ENCODE measurements around the gene SGCE.
"Not testable (repeated sequence)": the region's sequence is repeated elsewhere in the genome, so short reads cannot be mapped to it uniquely, and the experiment has no call there.

The SGCE gene, protein sequence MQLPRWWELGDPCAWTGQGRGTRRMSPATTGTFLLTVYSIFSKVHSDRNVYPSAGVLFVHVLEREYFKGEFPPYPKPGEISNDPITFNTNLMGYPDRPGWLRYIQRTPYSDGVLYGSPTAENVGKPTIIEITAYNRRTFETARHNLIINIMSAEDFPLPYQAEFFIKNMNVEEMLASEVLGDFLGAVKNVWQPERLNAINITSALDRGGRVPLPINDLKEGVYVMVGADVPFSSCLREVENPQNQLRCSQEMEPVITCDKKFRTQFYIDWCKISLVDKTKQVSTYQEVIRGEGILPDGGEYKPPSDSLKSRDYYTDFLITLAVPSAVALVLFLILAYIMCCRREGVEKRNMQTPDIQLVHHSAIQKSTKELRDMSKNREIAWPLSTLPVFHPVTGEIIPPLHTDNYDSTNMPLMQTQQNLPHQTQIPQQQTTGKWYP

DNA sequence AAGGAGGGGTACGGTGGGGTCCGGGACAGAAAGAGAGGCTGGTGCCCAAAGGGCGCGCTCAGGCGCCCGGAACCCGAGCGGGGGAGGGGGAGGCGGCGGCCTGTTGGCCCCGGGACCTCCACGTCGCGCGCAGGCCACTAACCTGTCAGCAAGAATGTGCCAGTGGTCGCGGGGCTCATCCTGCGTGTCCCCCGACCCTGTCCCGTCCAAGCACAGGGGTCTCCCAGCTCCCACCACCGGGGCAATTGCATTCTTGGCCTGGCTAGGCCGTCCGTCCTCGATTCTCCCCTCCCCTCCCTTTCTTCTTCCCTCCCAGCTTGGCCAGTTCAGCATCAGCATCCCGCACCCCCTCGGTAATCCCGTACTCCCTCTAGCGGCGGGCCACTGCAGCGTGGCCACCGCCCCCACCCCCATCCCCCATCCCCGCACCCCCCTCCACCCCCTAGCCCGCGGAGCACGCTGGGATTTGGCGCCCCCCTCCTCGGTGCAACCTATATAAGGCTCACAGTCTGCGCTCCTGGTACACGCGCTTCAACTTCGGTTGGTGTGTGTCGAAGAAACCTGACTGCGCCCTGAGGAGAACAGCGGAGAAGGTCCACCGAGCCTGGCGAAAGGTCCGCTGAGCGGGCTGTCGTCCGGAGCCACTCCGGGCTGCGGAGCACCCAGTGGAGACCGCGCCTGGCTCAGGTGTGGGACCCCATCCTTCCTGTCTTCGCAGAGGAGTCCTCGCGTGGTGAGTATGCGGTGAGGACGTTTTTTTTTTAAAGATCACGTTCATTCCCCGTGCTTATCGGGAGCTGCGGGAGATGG lies at the start of gene SGCE:
TSS of gene SGCE (minus strand) at position 286 of the 810 bp plus-strand sequence. CDS start at position 251, 35 bp downstream.
- DNase-seq: peak; percentile 56 to 61

DNA sequence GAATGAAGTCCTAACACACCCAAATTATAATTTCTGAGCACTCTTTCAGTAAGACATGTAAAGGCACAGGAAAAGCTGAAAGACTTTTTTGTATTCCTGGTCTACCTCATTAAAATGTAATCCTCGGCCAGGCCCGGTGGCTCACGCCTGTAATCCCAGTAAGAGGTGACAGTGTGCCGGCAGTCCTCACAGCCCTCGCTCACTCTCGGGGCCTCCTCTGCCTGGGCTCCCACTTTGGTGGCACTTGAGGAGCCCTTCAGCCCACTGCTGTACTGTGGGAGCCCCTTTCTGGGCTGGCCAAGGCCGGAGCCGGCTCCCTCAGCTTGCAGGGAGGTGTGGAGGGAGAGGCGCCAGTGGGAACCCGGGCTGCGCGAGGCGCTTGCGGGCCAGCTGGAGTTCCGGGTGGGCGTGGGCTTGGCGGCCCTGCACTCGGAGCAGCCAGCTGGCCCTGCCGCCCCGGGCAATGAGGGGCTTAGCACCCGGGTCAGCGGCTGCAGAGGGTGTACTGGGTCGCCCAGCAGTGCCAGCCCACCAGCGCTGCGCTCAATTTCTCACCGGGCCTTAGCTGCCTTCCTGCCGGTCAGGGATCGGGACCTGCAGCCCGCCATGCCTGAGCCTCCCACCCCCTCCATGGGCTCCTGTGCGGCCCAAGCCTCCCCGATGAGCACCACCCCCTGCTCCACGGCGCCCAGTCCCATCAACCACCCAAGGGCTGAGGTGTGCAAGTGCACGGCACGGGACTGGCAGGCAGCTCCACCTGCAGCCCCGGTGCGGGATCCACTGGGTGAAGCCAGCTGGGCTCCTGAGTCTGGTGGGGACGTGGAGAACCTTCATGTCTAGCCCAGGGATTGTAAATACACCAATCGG lies 49.5 kb upstream of the SGCE start:
- DNase-seq: not testable (repeated sequence)

DNA sequence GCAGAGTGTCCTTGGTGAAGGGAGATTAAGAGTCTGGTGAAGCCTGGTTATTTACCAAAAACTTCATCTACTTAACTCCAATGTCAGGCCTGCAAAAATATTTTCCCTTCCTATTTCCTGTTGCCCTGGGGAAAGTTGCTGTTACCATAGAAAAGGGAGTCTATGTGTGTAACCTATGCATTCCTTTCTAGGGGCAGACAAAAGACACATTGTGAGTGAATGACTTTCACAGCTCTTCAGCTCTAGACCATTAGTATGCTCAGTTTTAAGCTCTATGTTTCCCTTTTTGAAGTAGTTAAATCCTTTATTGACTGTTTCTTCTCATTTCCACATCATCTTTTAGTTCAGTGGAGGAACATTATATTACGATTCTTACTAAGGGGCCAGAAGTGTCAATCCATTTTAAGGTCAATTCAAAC lies 45.6 kb upstream of the SGCE start:
- no peak for DNase-seq

DNA sequence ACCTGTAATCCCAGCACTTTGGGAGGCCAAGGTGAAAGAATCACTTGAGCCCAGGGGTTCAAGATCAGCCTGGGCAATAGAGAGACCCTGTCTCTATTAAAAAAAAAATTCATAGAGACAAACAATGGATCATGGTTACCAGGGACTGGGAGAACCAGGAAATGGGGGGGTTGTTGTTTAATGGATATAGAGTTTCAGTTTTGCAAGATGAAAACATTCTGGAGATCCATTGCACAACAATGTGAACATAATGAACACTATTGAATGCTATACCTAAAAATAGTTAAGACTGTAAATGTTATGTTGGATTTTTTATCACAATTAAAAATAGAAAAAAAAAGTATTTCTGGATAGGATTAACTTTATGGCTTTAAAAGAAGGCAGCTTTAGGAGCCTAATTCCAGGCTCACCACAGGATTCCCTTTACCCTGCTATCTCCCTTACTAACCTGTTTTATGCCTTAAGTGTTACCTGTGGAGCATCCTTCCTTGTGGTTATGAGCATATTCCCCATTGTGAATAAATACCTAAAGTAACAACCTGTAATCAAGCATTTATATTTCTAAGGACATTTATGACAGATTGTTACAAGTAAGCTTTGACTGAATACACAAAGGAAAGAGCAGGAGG lies 45.1 kb upstream of the SGCE start:
- DNase-seq: no peak

DNA sequence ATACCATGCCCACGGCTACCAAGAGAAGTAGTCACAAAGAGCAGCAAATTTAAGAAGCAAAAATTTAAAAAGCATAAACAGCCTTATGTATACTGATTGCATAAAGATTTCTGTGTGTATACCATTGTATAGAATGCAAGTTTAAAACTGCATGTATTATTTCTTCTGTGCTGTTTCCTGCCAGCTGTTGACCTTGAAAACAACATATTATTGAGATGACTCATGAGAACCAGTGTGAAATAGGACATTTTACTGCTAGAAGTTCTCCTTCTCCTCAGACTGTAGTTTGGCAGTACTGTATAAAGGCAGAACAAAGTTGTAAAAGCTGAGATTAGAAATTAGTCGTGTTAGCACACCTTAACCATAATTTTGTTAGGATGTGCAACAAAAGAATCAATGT lies 42.3 kb upstream of the SGCE start:
- no peak for DNase-seq

DNA sequence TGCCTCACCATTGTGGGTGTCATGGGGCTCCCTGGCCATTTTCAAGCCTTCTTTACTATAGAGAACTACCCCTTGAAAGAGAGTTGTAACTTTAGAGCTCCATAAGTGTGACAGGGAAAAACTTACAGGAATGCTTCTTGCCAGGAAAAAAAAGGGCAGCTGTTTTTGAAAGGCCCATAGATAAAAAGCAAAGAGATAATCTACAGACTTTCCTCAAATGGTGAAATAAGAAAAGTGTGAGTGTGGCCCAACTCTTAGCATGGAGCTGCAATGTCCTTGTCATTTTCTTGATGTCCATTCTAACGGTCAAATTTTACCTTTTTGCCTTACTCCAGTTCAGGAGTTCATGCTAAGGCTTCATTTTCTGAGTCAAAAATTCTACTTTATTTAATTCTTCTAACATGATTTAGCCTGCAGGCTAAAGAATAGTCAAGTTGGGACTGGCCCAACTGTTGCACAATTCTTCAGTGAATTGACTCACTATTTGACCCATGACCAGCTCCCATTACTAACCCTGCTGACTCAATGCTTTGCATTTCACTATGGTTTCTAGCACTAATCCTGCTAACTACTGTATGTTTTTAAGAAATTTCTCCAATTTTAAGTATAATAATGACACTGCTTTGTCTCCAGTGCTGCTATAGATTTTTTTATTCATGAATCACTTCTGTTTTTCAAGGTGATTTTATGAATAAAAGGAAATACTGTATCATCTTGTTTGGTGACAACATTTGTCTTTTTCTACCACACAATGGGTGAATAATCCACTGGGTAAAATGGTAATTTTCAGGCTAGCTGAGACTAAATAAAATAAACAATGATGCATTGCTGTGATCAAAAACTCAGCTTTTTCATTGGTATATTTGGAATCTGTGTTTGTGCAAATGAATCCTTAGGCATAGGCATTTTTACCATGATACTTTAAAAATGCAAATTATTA lies 41.4 kb upstream of the SGCE start:
- DNase-seq: no peak

DNA sequence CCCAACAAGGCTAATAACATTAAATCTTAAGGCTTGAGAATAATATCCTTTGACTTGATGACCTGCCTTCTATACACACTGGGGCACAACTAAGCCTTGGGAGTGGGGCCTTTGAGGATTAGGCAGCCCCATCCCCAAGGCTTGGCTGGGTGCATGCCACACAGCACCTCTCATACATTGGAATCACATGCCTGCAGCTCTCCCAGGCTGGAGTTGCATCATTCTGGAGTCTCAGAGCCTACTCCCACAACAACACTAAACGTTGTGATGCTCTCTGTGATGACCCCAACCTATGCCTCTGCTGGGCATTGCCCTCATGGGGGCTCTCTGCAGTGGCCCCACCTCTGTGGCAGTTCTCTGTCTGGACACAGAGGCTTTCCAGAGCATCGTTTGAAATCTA lies 31.9 kb upstream of the SGCE start:
- DNase-seq: no peak

DNA sequence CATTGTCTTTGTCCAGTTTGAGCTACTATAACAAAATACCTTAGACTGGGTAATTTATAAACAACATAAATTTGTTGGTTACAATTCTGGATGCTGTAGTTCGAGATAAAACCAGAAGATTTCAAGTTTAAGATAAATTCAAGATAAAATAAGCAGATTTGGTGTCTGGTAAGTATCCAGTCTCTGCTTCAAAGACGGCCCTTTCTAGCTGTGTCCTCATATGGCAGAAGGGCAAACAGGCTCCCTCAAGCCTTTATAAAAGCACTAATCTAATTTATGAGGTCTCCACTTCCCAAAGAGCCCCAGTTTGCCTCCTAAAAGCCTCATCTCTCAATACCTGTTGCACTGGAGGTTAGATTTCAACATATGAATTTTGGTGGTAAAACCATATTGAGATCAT lies 31.1 kb upstream of the SGCE start:
- DNase-seq: no peak

DNA sequence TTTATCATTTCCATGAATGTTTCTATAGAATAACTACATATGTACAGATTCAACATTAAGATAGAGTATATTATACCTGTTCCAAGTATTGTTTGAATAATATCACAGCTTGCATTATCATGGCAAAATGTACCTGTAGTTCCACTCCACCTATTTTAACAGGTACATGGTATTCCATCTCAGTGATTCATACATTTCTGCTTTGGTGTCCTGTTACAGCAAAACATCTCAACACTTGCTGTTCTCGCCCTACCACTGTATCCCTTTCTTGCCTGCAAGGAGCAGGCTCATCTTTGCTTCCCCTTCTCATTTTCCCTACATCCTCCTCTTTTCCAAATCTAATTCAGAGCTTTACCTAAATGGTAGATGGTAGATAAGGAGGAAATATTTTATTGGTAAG lies 27.1 kb upstream of the SGCE start:
- no peak for DNase-seq

DNA sequence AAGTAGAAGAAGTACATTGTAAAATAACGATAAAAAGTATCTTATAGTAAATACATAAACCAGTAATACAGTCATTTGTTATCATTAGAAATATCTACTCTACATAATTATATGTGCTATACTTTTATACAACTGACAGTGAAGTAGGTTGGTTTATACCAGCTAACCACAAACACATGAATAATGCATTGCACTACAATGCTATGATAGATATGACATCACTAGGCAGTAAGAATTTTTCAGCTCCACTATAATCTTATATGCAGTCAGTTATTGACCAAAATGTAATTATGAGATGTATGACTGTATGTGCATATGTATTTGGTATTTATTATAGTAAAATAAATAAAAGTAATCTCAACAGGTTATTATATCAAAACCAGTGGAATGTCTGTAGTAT lies 23.4 kb upstream of the SGCE start:
- no peak for DNase-seq

DNA sequence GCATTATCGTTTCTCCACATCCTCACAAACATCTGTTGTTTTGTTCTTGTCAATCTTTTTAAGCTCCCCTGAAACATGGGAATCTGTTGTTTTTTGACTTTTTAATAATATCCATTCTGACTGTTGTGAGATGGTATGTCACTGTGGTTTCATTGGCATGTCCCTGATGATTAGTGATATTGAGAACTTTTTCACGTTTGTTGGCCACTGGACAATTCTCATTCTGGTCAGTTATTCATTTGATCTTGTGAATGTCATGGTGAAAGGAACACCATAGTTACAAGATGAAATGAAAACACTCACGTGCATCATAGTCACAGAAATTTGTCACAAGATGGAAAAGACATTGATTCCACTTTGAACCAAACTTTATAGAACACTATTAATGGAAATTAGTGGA lies 20.5 kb upstream of the SGCE start:
- DNase-seq: no peak

DNA sequence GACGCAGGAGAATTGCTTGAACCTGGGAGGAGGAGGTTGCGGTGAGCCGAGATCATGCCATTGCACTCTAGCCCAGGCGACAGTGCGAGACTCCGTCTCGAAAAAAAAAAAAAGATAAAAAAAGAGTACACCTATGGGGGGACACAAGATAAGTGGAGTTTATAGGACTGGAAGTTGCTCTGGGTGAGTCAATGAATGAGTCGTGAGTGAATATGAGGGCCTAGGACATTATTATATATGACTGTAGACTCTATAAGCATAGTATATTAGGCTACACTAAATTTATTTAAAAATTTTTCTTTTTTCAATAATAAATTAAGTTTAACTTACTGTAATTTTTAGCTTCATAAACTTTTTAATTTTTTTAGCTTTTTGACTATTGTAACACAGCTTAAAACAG lies 19.4 kb upstream of the SGCE start:
- DNase-seq: no peak

DNA sequence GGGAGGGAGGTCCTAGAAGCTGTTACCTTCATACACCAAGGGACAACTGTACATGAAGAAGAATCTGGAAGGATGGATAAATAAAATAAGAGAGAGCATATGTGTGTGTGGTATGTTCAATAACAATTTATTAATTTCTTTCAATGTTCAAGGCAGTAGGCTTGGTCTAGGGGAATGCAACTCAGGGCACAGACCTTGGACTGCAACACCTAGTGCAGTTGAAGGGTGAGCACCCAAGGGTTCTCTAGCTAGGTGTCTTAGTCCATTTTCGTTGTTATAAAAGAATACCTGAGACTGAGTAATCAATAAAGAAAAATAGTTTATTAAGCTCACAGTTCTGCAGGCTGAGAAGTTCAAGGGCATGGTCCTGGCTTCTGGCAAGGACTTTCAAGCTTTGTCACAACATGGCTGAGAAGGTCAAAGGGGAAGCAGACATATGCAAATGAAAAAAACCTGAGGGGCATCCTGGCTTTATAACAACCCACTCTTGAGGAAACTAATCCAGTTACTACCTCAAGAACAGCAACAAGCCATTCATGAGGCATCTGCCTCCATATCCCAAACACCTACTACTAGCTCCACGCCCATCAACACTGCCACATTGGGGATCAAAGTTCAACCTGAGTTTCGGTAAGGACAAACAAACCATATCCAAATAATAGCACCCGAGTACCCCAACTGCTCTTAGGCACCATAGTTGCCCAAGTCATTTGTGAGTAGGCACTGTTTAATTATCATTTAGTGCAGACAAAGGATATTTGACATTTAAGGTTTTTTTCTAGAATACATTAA lies 15.7 kb upstream of the SGCE start:
- no peak for DNase-seq

DNA sequence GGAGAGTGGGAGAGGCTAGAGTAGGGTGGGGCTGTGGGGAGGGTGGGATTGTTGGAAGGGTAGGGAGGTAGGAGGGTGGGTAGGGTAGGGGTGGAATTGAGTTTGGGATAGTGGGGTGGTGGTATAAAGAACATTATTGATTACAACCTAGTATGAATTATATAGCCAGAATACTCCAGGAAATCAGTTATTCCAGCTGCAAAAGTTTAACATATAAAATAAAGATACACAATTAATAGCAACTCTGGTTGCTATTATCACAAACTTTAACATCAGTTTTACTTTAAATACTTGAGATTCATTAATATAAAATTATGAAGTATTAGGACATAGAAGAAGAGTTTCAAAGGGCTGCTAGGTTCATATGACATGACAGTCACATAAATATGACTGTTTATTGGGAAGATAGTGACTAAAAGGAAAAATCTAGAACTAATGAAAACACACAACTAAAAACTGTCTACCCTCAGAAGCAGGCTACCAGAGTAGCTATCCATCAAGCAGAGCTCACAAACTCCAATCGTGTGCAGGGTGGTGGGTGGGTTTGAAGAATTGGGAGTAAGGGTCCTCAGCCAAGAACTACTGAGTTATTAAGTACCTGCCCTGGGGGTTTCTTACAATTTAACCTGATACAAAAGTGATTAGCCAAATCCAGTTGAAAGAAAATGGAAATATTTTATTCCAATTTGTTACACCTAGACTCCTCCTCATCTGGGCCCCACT lies 14.0 kb upstream of the SGCE start:
- no peak for DNase-seq

DNA sequence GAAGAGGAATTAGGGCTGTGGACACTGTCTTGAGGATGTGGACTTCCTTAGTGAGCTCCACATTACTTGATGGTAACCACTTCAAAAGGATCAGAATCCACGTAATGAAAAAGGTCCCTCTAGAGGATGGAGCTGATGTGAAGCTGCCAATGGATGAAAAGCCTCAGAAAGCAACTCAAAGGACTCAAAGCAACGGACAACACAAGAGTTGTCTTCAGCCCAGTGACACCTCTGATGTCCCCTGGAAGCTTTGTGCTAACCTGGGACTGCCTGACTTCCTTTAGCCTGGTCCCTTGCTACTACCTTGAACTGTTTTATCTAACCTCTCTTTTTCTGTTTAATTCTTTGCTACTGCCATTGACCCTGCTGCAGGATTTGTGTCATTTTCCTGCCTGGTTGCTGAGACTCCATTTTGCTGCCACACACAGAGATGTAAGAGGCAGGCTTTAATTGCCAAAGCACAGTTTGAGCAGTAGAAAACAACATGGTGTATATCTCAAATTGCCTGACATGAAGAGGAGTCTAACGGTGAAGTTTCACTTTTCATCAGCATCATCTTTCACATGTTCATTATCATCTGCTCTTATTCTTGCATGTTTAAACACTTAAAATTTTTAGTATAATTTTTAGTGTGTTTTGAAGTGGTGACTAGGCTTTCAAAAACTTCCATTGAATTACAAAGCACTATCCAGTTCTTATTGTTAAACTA lies 11.1 kb upstream of the SGCE start:
- DNase-seq: no peak

DNA sequence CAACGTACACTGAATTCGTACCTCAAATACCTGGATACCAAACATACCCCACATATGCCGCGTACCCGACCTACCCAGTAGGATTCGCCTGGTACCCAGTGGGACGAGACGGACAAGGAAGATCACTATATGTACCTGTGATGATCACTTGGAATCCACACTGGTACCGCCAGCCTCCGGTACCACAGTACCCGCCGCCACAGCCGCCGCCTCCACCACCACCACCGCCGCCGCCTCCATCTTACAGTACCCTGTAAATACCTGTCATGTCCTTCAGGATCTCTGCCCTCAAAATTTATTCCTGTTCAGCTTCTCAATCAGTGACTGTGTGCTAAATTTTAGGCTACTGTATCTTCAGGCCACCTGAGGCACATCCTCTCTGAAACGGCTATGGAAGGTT lies 9.5 kb upstream of the SGCE start:
- DNase-seq: no peak

DNA sequence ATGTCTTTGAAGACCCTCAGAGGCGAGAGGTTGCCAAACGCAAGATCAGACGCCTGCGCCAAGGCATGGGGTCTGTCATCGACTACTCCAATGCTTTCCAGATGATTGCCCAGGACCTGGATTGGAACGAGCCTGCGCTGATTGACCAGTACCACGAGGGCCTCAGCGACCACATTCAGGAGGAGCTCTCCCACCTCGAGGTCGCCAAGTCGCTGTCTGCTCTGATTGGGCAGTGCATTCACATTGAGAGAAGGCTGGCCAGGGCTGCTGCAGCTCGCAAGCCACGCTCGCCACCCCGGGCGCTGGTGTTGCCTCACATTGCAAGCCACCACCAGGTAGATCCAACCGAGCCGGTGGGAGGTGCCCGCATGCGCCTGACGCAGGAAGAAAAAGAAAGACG lies 8.1 kb upstream of the SGCE start:
- DNase-seq: no peak

DNA sequence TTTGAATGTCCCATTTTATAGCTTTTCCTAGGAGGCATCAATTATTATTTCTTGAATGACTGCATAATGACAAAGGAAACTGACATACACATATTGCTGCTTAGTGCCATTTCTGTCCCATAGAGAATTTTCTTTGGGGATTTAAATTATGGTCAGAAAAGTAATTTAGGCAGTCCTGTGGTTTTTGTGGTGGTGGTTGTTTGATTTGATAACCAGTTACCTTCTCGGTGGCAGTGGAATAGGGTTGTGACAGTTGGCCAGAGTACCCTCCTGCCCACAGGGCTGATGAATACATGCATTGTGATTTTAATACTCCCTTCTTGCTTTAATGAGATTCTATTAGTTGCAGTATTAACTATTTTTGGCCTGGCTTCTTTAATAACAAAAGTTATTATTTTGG lies 6.6 kb upstream of the SGCE start:
- DNase-seq: no peak

DNA sequence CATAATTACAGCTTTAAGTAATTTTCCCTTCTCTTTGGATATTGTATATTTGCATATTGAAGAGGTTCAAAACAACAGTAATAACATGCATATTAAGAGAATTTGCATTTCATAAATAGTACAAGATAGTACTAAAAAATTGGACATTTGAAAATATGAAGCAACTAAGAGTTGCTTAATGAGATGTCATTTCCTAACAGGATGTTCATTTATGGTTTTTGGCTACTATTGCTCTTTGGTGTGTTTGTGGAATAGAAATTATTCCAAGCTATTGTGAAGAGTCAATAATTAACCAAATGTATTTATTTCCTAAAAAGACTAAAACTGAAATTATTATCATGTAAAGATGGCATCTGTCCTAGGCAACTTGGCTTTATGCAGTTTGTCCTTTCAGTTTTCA lies 4.1 kb upstream of the SGCE start:
- no peak for DNase-seq

Measured in CD4-positive, alpha-beta T cell treated with Interleukin-4 for 1 hour (primary cell).